Measurements from ENCODE around the gene QSOX1.

DNA sequence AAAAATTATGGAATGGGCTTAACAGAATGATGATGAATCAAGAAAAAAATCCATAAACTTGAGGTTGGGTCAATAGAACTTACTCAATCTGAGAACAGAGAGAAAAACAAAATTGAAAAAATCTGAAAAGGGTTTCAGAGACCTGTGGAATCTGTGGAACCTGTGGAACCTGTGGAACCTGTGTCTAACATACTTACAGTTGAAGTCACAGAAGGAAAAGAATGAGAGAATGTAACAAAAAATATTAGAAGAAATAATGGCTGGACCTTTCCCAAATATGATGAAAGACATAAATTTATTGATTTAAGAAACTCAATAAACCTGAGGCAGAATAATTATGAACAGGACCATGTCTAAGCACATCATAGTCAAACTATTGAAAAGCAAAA lies 17.7 kb upstream of the QSOX1 start:
- TF ChIP-seq EP300 (IDR thresholded peaks at IDR 0.05) (no peak), POLR2A (IDR thresholded peaks at IDR 0.05; ENCODE audit: low read depth) (no peak), POLR2AphosphoS5 (IDR thresholded peaks at IDR 0.05) (no peak)
- TF ChIP-seq, protein P1, sequence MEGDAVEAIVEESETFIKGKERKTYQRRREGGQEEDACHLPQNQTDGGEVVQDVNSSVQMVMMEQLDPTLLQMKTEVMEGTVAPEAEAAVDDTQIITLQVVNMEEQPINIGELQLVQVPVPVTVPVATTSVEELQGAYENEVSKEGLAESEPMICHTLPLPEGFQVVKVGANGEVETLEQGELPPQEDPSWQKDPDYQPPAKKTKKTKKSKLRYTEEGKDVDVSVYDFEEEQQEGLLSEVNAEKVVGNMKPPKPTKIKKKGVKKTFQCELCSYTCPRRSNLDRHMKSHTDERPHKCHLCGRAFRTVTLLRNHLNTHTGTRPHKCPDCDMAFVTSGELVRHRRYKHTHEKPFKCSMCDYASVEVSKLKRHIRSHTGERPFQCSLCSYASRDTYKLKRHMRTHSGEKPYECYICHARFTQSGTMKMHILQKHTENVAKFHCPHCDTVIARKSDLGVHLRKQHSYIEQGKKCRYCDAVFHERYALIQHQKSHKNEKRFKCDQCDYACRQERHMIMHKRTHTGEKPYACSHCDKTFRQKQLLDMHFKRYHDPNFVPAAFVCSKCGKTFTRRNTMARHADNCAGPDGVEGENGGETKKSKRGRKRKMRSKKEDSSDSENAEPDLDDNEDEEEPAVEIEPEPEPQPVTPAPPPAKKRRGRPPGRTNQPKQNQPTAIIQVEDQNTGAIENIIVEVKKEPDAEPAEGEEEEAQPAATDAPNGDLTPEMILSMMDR (IDR thresholded peaks at IDR 0.05): no peak

All from esophagus muscularis mucosa (tissue), 4 donors.